ENCODE results near the gene KRTAP1-3. TPM values are rescaled to one million over a fixed set of nuclear protein-coding genes. Genes with fewer than 3 reads are reported as not detected.

KRTAP1-3 gene
- total RNA-seq, 2 donors from 2014 or later = 0.39 TPM; not detected in 1

- H3K27me3 ChIP-seq = no peaks in the 10 kb centered on the region
Observed at GRCh38 chr17:40996829-40997228, 37.8 kb downstream of the KRTAP1-3 start.

DNA sequence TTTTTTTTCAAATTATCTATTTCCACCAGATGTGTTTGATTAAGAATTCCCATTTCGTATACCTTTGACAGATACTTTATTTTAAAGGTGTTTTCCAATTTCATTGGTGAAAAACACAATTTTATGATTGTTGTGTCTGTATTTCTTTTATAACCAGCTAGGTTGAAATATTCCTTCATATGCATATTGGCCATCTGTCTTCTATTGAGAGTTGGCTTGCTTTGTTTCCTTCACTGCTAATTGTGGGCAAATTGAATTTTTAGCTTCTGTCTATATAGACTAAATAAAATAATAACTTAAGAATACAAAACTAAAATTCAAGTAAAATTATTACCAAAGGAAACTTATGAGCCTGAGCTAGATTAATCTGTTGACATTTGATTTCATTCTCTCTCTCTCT is 39.6 kb downstream of the KRTAP1-3 start:
- H3K27ac ChIP-seq = no peak overlapping the region
- H3K9me3 ChIP-seq = no peaks in the 10 kb centered on the region
- DNase-seq (ENCODE audit: low spot score) = no peak
- H3K4me3 ChIP-seq = no peak overlapping the region
- H3K27me3 ChIP-seq = no peaks in the 10 kb centered on the region
- H3K4me1 ChIP-seq = no peaks in the 10 kb centered on the region
- TF ChIP-seq CTCF (IDR thresholded peaks at IDR 0.05) = no peak
- H3K36me3 ChIP-seq = no peaks in the 10 kb centered on the region

More at GRCh38 chr17:40996829-40997228, 37.8 kb downstream of the KRTAP1-3 start:
- Histone ChIP-seq H3K27ac (no peak overlapping the region), H3K4me1 (no peaks in the 10 kb centered on the region), H3K4me3 (no peak overlapping the region), H3K36me3 (no peaks in the 10 kb centered on the region), H3K9me3 (no peaks in the 10 kb centered on the region)
- no peak for DNase-seq (ENCODE audit: low spot score)
- TF ChIP-seq CTCF (IDR thresholded peaks at IDR 0.05) = no peak

DNA sequence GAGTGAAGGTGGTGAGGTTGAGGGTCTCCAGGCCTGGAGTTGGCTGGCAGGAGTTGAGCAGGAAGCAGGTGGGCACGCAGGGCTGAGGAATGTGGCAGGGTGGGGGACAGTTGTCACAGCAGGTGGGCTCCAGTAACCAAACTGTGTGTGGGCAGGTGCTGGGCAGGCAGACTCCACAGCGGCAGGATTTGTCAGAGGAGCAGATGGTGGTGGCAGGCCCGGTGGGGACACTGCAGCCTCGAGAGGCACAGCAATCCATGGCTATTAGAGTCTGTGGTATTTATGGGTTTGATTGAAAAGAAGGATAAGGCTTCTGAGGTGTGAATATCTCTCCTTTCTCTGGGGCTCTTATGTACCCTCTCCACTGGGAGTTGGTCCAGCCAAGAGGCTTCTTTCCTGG is 40.8 kb downstream of the KRTAP1-3 start, which contains the start of gene KRTAP3-3:
Gene KRTAP3-3, minus strand, starts transcription at position 326 of the 400 bp plus-strand sequence. Its CDS starts 67 bp downstream, at position 259.
- no peak for TF ChIP-seq CTCF (IDR thresholded peaks at IDR 0.05)
- Histone ChIP-seq H3K36me3 (no peaks in the 10 kb centered on the region), H3K27ac (no peak within 1 kb of the TSS), H3K4me3 (no peak within 1 kb of the TSS), H3K9me3 (no peaks in the 10 kb centered on the region), H3K4me1 (no peaks in the 10 kb centered on the region), H3K27me3 (no peaks in the 10 kb centered on the region)
- no peak for DNase-seq (ENCODE audit: low spot score)

DNA sequence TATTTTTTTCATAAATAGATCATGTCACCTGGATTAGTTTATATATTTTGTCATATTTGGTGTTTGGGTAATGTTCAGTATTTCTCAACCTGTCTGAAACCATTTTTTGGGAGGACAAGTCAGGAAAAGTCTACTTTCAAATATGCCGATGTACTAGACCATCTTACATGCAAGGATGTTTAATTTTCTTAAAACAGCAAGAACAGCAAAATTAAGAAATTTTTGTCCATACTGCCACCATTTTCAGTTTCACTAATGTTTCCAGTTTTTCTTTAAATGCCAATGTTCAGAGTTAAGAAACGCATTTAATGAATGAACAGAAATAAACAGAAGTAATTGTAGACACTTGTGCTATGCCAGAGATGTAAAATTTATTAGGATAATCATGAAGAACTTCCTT is 41.6 kb downstream of the KRTAP1-3 start:
- TF ChIP-seq CTCF (IDR thresholded peaks at IDR 0.05) = no peak
- H3K27me3 ChIP-seq = no peaks in the 10 kb centered on the region
- H3K36me3 ChIP-seq = no peaks in the 10 kb centered on the region
- no peak for DNase-seq (ENCODE audit: low spot score)
- H3K4me1 ChIP-seq = no peaks in the 10 kb centered on the region
- no peak overlapping the region for H3K27ac ChIP-seq
- no peak overlapping the region for H3K4me3 ChIP-seq
- H3K9me3 ChIP-seq = no peaks in the 10 kb centered on the region

DNA sequence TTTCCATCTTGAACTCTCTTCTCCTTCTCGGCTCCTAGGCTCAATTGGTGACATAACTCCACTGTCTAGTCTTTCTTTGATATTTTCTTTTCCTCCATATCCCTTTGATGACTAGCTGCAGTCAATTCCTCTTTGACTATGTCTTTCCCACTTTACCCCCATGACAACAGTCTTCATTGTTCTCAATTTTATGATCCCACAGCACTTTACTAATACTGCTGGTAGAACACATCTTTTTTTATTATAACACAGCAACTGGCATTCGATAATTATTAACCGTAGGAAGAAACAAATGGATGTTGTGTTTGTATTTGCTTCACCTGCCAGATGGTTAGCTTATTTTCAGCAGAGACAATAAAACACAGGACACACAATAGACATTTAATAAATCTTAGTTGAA is 42.0 kb downstream of the KRTAP1-3 start:
- Histone ChIP-seq H3K27ac (no peak overlapping the region), H3K27me3 (no peaks in the 10 kb centered on the region), H3K4me3 (no peak overlapping the region), H3K36me3 (no peaks in the 10 kb centered on the region), H3K4me1 (no peaks in the 10 kb centered on the region), H3K9me3 (no peaks in the 10 kb centered on the region)
- DNase-seq (ENCODE audit: low spot score) = no peak
- TF ChIP-seq CTCF (IDR thresholded peaks at IDR 0.05) = no peak

DNA sequence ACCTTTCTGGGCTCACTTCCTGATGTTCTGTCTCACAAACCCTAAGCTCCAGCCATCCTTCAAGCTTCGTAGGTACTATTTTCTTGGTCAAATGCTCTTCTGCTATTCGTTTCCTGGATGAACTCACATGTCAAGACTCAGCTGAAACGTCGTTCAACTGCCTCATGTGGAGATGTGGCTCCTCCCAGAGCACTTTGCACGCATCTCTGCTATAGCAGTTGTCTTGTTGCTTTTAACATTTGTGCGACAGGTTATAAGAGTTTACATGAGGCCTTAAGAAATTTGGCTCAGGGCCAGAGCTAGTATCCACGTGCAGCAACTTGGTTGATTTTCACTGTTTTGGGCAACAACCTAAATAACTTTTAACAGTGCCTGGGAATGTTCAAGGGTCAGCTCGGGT is 47.8 kb downstream of the KRTAP1-3 start:
- TF ChIP-seq CTCF (IDR thresholded peaks at IDR 0.05) = no peak
- no peak for DNase-seq (ENCODE audit: low spot score)
- H3K36me3 ChIP-seq = no peaks in the 10 kb centered on the region
- no peaks in the 10 kb centered on the region for H3K4me1 ChIP-seq
- H3K4me3 ChIP-seq = no peak overlapping the region
- H3K27ac ChIP-seq = no peak overlapping the region
- no peaks in the 10 kb centered on the region for H3K27me3 ChIP-seq
- no peaks in the 10 kb centered on the region for H3K9me3 ChIP-seq

Measured in right atrium auricular region (tissue), 2 donors.